PFSK-1 (cell line): ENCODE measurements around the gene HMGB4.

Experiments used
- FOXP2 ChIP-seq: optimal IDR thresholded peaks from 2 replicates; pipeline ENCODE3; 2011; ENCODE audit warnings: borderline replicate concordance, control low read depth, inconsistent platforms; ENCODE audit not compliant: insufficient read depth; ENCODE audit errors: extremely low read length, extremely low read depth
- POLR2AphosphoS5 ChIP-seq: IDR thresholded peaks from 2 replicates; pipeline ENCODE4 v1.6.1; 2012; ENCODE audit warnings: low read depth, mild to moderate bottlenecking, control low read depth, low read length, moderate library complexity
- REST ChIP-seq, 2 experiments: IDR thresholded peaks; 2 replicates each; pipeline versions ENCODE4 v1.6.1 to v1.8.0; 2011 to 2012; ENCODE audit warnings: low read depth in 2 of 2, low read length in 2 of 2, control low read depth in 1 of 2, inconsistent platforms in 1 of 2, mild to moderate bottlenecking in 1 of 2, moderate library complexity in 1 of 2; ENCODE audit not compliant: insufficient read depth in 1 of 2
- SIN3A ChIP-seq: IDR thresholded peaks from 2 replicates; pipeline ENCODE4 v1.6.1; 2012; ENCODE audit warnings: mild to moderate bottlenecking, low read length, moderate library complexity, borderline replicate concordance; ENCODE audit not compliant: insufficient read depth
- TAF1 ChIP-seq: IDR thresholded peaks from 2 replicates; pipeline ENCODE4 v1.6.1; 2012; ENCODE audit warnings: low read length, control low read depth, borderline replicate concordance; ENCODE audit not compliant: insufficient read depth

HMGB4 gene

GRCh38 chr1:33905241-33905640, 41.4 kb downstream of the HMGB4 start:
- TF ChIP-seq REST (IDR thresholded peaks at IDR 0.05; ENCODE audit: insufficient read depth in 1 of 2, low read depth in 2 of 2, low read length in 2 of 2): no peak
- TF ChIP-seq TAF1: no peak
- no peak for TF ChIP-seq POLR2AphosphoS5
- TF ChIP-seq FOXP2: no peak
- no peak for TF ChIP-seq SIN3A

- no peak for TF ChIP-seq SIN3A
- TF ChIP-seq POLR2AphosphoS5: no peak
- no peak for TF ChIP-seq FOXP2
- no peak for TF ChIP-seq REST (IDR thresholded peaks at IDR 0.05; ENCODE audit: insufficient read depth in 1 of 2, low read depth in 2 of 2, low read length in 2 of 2)
- no peak for TF ChIP-seq TAF1
Measured at GRCh38 chr1:33906156-33906555, 42.3 kb downstream of the HMGB4 start.

GRCh38 chr1:33908324-33908956, 44.6 kb downstream of the HMGB4 start:
- TF ChIP-seq REST (IDR thresholded peaks at IDR 0.05; ENCODE audit: insufficient read depth in 1 of 2, low read depth in 2 of 2, low read length in 2 of 2): no peak
- TF ChIP-seq TAF1: no peak
- TF ChIP-seq POLR2AphosphoS5: no peak
- TF ChIP-seq FOXP2: no peak
- TF ChIP-seq SIN3A: no peak
